ENCODE measurements around the gene ZNF732. TPM values are rescaled to one million over a fixed set of nuclear protein-coding genes. Genes with fewer than 3 reads are reported as not detected.

The ZNF732 gene
- total and polyA plus RNA-seq, 12 donors: 0.08 to 1.7 (median 0.19) TPM; not detected in 7

DNA sequence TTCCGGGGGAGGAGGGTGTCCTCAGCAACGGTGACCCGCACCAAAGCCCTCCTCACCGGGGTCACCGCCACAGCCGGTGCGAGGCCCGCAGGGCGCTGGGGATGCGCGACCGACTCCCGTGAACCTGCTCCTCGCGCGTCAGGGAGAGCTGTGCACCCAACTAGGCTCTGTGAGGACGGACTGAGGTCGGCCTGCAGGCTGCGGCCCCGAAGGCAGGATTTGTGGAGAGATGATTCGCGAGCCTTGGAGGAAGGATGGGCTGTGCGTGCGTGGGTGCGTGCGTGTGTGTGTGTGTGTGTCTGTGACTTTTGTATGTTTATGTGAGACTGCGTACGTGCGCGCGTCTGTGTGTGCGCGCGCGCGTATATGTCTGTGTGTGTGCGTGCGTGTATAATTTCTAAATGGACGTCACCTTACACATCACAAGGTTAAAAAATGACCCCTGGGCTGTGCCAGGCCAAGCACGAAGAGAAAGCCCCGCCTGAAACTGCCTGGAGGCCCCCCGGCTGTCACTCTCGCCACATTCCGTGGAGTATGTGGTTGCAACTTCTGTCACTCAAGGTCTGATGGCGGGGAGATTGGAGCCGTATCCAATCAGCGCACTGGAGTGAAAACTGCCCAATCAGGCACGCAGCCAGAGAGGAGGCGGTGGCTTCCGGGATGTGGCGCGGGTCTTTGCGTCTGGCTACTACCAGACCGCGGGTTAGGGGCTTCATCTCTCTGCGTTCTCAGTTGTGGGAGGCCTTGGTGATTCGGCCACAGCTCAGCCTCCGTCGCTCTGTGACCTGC, 32.1 kb upstream of the ZNF732 start, which contains the start of gene ZNF141:
ZNF141 (plus strand) TSS at position 672 of the 789 bp plus-strand sequence. CDS start 170 bp downstream, outside the sequence.
- H3K4me3 ChIP-seq: peak within 1 kb of the TSS; percentile 54 to 96 (median 84)
- DNase-seq: peak; percentile 96 to 99 (median 98)
- no peaks in the 10 kb centered on the region for H3K9me3 ChIP-seq (replicated peaks in 1 of 3)
- H3K27me3 ChIP-seq: no peaks in the 10 kb centered on the region
- no peaks in the 10 kb centered on the region for H3K36me3 ChIP-seq (replicated peaks in 1 of 2)
- WGBS, 4 donors: 0 to 1% (median 1%) methylated on average over 25 to 59 of the region's 59 CpGs
- intact Hi-C loops (cut with DNase I): no loop called here
- peak within 1 kb of the TSS; percentile 87 to 96 (median 91) for H3K27ac ChIP-seq
- TF ChIP-seq CTCF (IDR thresholded peaks at IDR 0.05) (no peak), POLR2A (IDR thresholded peaks at IDR 0.05) (peak; percentile 86 to 92)
- peaks cover 10 to 12% of the 10 kb centered on the region in 2 donors for H3K4me1 ChIP-seq (replicated peaks in 1 of 2)

- H3K9me3 ChIP-seq (replicated peaks in 1 of 3): no peaks in the 10 kb centered on the region
- WGBS, 4 donors: 0 to 1% (median 0%) methylated on average over 2 to 18 of the region's 18 CpGs; no CpG with 5 or more reads in 1 of the 4 donors
- peaks cover 10 to 12% of the 10 kb centered on the region in 2 donors for H3K4me1 ChIP-seq (replicated peaks in 1 of 2)
- peak overlapping the region; percentile 75 to 96 (median 91) for H3K27ac ChIP-seq
- DNase-seq: no peak
- H3K27me3 ChIP-seq: no peaks in the 10 kb centered on the region
- intact Hi-C loops (cut with DNase I): no loop called here
- TF ChIP-seq POLR2A (IDR thresholded peaks at IDR 0.05) (no peak), CTCF (IDR thresholded peaks at IDR 0.05) (no peak)
- peak overlapping the region; percentile 54 to 96 (median 81) for H3K4me3 ChIP-seq
- no peaks in the 10 kb centered on the region for H3K36me3 ChIP-seq (replicated peaks in 1 of 2)
Measured at GRCh38 chr4:336893-337142, 31.5 kb upstream of the ZNF732 start.

DNA sequence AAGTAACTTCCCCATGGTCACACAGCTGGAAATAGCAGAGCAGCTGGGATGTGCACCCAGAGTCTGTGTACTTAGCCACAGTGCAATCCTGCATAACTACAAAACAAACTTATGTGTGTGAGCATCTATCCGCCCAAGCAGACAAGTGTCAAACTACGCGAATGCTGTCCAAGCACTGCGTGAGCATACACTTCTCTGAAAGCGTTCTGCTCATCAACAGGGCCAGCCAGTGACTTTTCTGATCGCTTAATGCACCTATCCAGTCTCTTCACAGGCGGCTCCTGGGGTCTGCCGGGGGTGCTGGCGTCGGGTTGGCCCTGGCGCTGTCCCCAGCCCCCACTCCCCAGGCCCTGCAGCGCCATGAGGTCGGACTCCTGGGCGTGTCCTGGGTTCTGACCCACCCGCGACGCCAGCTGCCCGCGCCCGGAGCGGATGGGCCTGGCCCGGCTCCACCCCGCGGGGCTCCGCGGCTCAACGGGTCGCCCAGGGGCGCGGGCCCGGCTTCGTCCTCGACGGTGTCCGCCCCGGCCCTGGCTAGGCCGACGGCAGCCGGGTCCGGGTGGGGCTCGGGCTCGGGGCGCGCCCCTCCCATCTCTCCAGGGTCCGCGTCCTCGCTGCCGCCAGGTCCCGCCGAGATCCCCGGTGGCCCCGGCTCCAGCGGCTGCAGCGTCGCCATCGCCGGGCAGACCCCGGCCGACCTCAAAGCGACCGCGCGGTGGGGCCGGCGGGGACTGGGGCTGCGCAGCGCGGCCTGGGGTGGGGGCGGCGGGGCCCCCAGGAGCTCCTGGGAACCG, 31.0 kb upstream of the ZNF732 start:
- Histone ChIP-seq H3K9me3 (replicated peaks in 1 of 3) (no peaks in the 10 kb centered on the region), H3K36me3 (replicated peaks in 1 of 2) (no peaks in the 10 kb centered on the region), H3K27ac (peak overlapping the region; percentile 75 to 96 (median 91)), H3K4me1 (replicated peaks in 1 of 2) (peaks cover 10 to 12% of the 10 kb centered on the region in 2 donors), H3K27me3 (no peaks in the 10 kb centered on the region), H3K4me3 (peak overlapping the region; percentile 54 to 96 (median 81))
- 6 to 8% methylated on average over 70 to 71 of the region's 71 CpGs; no CpG with 5 or more reads in 2 of the 4 donors for WGBS, 4 donors
- intact Hi-C loops (cut with DNase I): no loop called here
- peak; percentile 26 to 65 (median 40) for DNase-seq
- TF ChIP-seq CTCF (IDR thresholded peaks at IDR 0.05) (no peak), POLR2A (IDR thresholded peaks at IDR 0.05) (peak; percentile 39 to 48)

- TF ChIP-seq CTCF (IDR thresholded peaks at IDR 0.05): no peak
- TF ChIP-seq POLR2A (IDR thresholded peaks at IDR 0.05): no peak
- Histone ChIP-seq H3K36me3 (replicated peaks in 1 of 2) (no peaks in the 10 kb centered on the region), H3K27me3 (no peaks in the 10 kb centered on the region), H3K4me1 (replicated peaks in 1 of 2) (peaks cover 10 to 12% of the 10 kb centered on the region in 2 donors), H3K4me3 (no peak overlapping the region), H3K9me3 (replicated peaks in 1 of 3) (no peaks in the 10 kb centered on the region), H3K27ac (peak overlapping the region in 2 of 5 donors; percentile 91 to 96)
- DNase-seq: peak in 5 of 7 donors; percentile 13 to 67 (median 47)
- intact Hi-C loops (cut with DNase I): no loop called here
- WGBS, 4 donors: 55 to 82% (median 73%) methylated on average over 2 of the region's 2 CpGs
Measured at GRCh38 chr4:335515-335914, 30.2 kb upstream of the ZNF732 start.
